Measurements from ENCODE around the gene HHIPL1. TPM values are rescaled to one million over a fixed set of nuclear protein-coding genes. Genes with fewer than 3 reads are reported as not detected.

Gene HHIPL1
- total RNA-seq, 4 donors from 2014 or later = 2.6 to 3.9 (median 3.1) TPM

- H3K27me3 ChIP-seq = no peaks in the 10 kb centered on the region
- H3K9me3 ChIP-seq = peaks cover 0 to 55% (median 8%) of the 10 kb centered on the region in 4 donors
- TF ChIP-seq CTCF (IDR thresholded peaks at IDR 0.05) (no peak), EP300 (IDR thresholded peaks at IDR 0.05) (no peak), POLR2A (IDR thresholded peaks at IDR 0.05) (no peak)
- no peaks in the 10 kb centered on the region for H3K4me1 ChIP-seq
- no peak overlapping the region for H3K27ac ChIP-seq
- H3K4me3 ChIP-seq = no peak overlapping the region
- peaks cover 0 to 20% (median 0%) of the 10 kb centered on the region in 3 donors for H3K36me3 ChIP-seq
- no peak for DNase-seq (ENCODE audit: low spot score in 2 of 2)
- WGBS, 2 donors = 94 to 100% methylated on average over 2 of the region's 2 CpGs
Observed at GRCh38 chr14:99707420-99707819, 62.5 kb downstream of the HHIPL1 start.

GRCh38 chr14:99707921-99708320 lies 63.0 kb downstream of the HHIPL1 start:
- H3K36me3 ChIP-seq = peaks cover 0 to 18% (median 0%) of the 10 kb centered on the region in 3 donors
- no peaks in the 10 kb centered on the region for H3K4me1 ChIP-seq
- peaks cover 0 to 57% (median 7%) of the 10 kb centered on the region in 4 donors for H3K9me3 ChIP-seq
- TF ChIP-seq POLR2A (IDR thresholded peaks at IDR 0.05) (no peak), CTCF (IDR thresholded peaks at IDR 0.05) (no peak), EP300 (IDR thresholded peaks at IDR 0.05) (no peak)
- no peak overlapping the region for H3K4me3 ChIP-seq
- 95 to 100% methylated on average over 4 to 7 of the region's 9 CpGs for WGBS, 2 donors
- DNase-seq (ENCODE audit: low spot score in 2 of 2) = no peak
- H3K27ac ChIP-seq = no peak overlapping the region
- no peaks in the 10 kb centered on the region for H3K27me3 ChIP-seq

GRCh38 chr14:99708449-99708848 lies 63.5 kb downstream of the HHIPL1 start:
- DNase-seq (ENCODE audit: low spot score in 2 of 2) = no peak
- Histone ChIP-seq H3K4me3 (no peak overlapping the region), H3K9me3 (peaks cover 0 to 55% (median 3%) of the 10 kb centered on the region in 4 donors), H3K27ac (no peak overlapping the region), H3K4me1 (no peaks in the 10 kb centered on the region), H3K36me3 (peaks cover 0 to 13% (median 0%) of the 10 kb centered on the region in 3 donors), H3K27me3 (no peaks in the 10 kb centered on the region)
- TF ChIP-seq EP300 (IDR thresholded peaks at IDR 0.05) = no peak
- TF ChIP-seq CTCF (IDR thresholded peaks at IDR 0.05) = no peak
- TF ChIP-seq POLR2A (IDR thresholded peaks at IDR 0.05) = no peak
- 73 to 80% methylated on average over 7 of the region's 7 CpGs for WGBS, 2 donors

- H3K4me1 ChIP-seq = no peaks in the 10 kb centered on the region
- no peak for DNase-seq (ENCODE audit: low spot score in 2 of 2)
- no peak overlapping the region for H3K27ac ChIP-seq
- TF ChIP-seq POLR2A (IDR thresholded peaks at IDR 0.05) (no peak), EP300 (IDR thresholded peaks at IDR 0.05) (no peak), CTCF (IDR thresholded peaks at IDR 0.05) (no peak)
- H3K4me3 ChIP-seq = no peak overlapping the region
- no peaks in the 10 kb centered on the region for H3K27me3 ChIP-seq
- 86 to 91% methylated on average over 3 of the region's 3 CpGs for WGBS, 2 donors
- H3K36me3 ChIP-seq = no peaks in the 10 kb centered on the region
- H3K9me3 ChIP-seq = peaks cover 0 to 32% (median 2%) of the 10 kb centered on the region in 4 donors
Observed at GRCh38 chr14:99713972-99714371, 69.0 kb downstream of the HHIPL1 start.

GRCh38 chr14:99715266-99716000 lies 70.5 kb downstream of the HHIPL1 start:
- Histone ChIP-seq H3K4me3 (no peak overlapping the region), H3K36me3 (no peaks in the 10 kb centered on the region), H3K27me3 (no peaks in the 10 kb centered on the region), H3K4me1 (no peaks in the 10 kb centered on the region), H3K27ac (no peak overlapping the region), H3K9me3 (peaks cover 0 to 27% (median 2%) of the 10 kb centered on the region in 4 donors)
- 70 to 74% methylated on average over 24 of the region's 24 CpGs for WGBS, 2 donors
- DNase-seq (ENCODE audit: low spot score in 2 of 2) = no peak
- TF ChIP-seq POLR2A (IDR thresholded peaks at IDR 0.05) (no peak), EP300 (IDR thresholded peaks at IDR 0.05) (no peak), CTCF (IDR thresholded peaks at IDR 0.05) (no peak)

Data from tibial nerve (tissue), 4 donors.